K562 (cell line): ENCODE results near the gene PPARGC1A. TPM values are rescaled to one million over a fixed set of nuclear protein-coding genes. Genes with fewer than 3 reads are reported as not detected.

Experiments
- ATAC-seq: fragments of 200-7000 bp; cut with Tn5 transposase; 3 replicates; pipeline ENCODE4 v1.9.1; 2020; ENCODE audit warnings: moderate library complexity
- BruUV-seq: library from RNA; stranded (reverse); fragments of 400-500 nt; replicated peaks from 2 replicates; lab custom pipeline; 2021; lab: Mats Ljungman, UMichigan
- CTCF ChIA-PET: fragments of 300-600 bp; formaldehyde crosslinking; extraction: SDS; loops from one replicate; lab custom pipeline; 2021; ENCODE audit warnings: low intra/inter-chr PET ratio; lab: Yijun Ruan, JAX
- POLR2A ChIA-PET: fragments of 300-600, 350-650 bp; sonication (Branson Sonifier 250); formaldehyde crosslinking; extraction: SDS; loops from one replicate; lab custom pipeline; 2021; ENCODE audit warnings: antibody characterized with exemption, inconsistent platforms; lab: Yijun Ruan, JAX
- DNase-seq, 4 experiments: peaks; one replicate each; pipeline versions ENCODE4 v3.0.0 to v3.0.0-alpha.2; 2011 to 2018; ENCODE audit warnings: low spot score in 3 of 4, mixed read lengths in 3 of 4; ENCODE audit errors: extremely low read depth in 1 of 4
- FAIRE-seq: peaks from 2 replicates; lab custom pipeline; 2011; peaks lifted over from hg19 to GRCh38; lab: Jason Lieb, UNC
- H2AFZ ChIP-seq: 2 replicates; pipeline ENCODE4 v1.6.0; 2011; ENCODE audit warnings: low read depth, low read length, control low read depth, inconsistent platforms
- H3K27ac ChIP-seq: fragments of 200-600 bp; 3 replicates; pipeline ENCODE4 v1.8.0; 2011; ENCODE audit warnings: low read depth, mild to moderate bottlenecking, control low read depth, inconsistent platforms, low read length, moderate library complexity, mixed read lengths; ENCODE audit errors: extremely low read depth
- H3K27me3 ChIP-seq, 2 experiments: fragments of 300-600 bp in 1 of 2; 2 replicates in 1 of 2; 3 replicates in 1 of 2; pipeline versions ENCODE4 v1.6.0 to v1.8.0; 2011; ENCODE audit warnings: inconsistent platforms in 2 of 2, low read length in 2 of 2, mild to moderate bottlenecking in 1 of 2, mixed read lengths in 1 of 2, moderate library complexity in 1 of 2; ENCODE audit not compliant: control insufficient read depth in 2 of 2, insufficient read depth in 2 of 2
- H3K36me3 ChIP-seq: fragments of 300-600 bp; 3 replicates; pipeline ENCODE4 v1.8.0; 2011; ENCODE audit warnings: mild to moderate bottlenecking, low read length, inconsistent platforms; ENCODE audit not compliant: control insufficient read depth, insufficient read depth
- H3K4me1 ChIP-seq, 2 experiments: fragments of 200-600 bp in 1 of 2; replicated peaks in 1 of 2; 2 replicates in 1 of 2; 3 replicates in 1 of 2; pipeline versions ENCODE4 v1.5.1 to v1.8.0; 2011; ENCODE audit warnings: inconsistent platforms in 2 of 2, low read length in 2 of 2, mild to moderate bottlenecking in 1 of 2, mixed read lengths in 1 of 2, moderate library complexity in 1 of 2; ENCODE audit not compliant: control insufficient read depth in 2 of 2, insufficient read depth in 2 of 2
- H3K4me2 ChIP-seq: 2 replicates; pipeline ENCODE4 v1.6.1; 2011; ENCODE audit warnings: low read length, control low read depth, inconsistent platforms, mixed read lengths; ENCODE audit not compliant: insufficient read depth
- H3K4me3 ChIP-seq: fragments of 200-600 bp; sonication (generic), shearing (Covaris generic); 2 replicates; pipeline ENCODE4 v1.5.1; 2016; ENCODE audit warnings: control low read depth, inconsistent platforms
- H3K79me2 ChIP-seq: fragments of 200-600 bp; 3 replicates; pipeline ENCODE4 v1.8.0; 2011; ENCODE audit warnings: low read length, inconsistent platforms; ENCODE audit not compliant: control insufficient read depth, insufficient read depth
- H3K9ac ChIP-seq, 2 experiments: 2 replicates each; pipeline versions ENCODE4 v1.6.0 to v1.6.1; 2011; ENCODE audit warnings: low read depth in 2 of 2, low read length in 2 of 2, control low read depth in 1 of 2, inconsistent platforms in 1 of 2, mild to moderate bottlenecking in 1 of 2, mixed read lengths in 1 of 2; ENCODE audit not compliant: insufficient read depth in 1 of 2
- H3K9me1 ChIP-seq: one replicate; pipeline ENCODE4 v1.6.0; 2011; ENCODE audit warnings: inconsistent platforms, mild to moderate bottlenecking, low read length, moderate library complexity; ENCODE audit not compliant: control insufficient read depth, insufficient read depth
- H3K9me3 ChIP-seq: replicated peaks from 2 replicates; pipeline ENCODE4 v1.5.1; 2011; ENCODE audit warnings: low read depth, low read length, inconsistent platforms; ENCODE audit not compliant: control insufficient read depth, insufficient read depth
- H4K20me1 ChIP-seq: replicated peaks from 2 replicates; pipeline ENCODE4 v1.6.1; 2011; ENCODE audit warnings: low read length, inconsistent platforms, mixed read lengths; ENCODE audit not compliant: control insufficient read depth, insufficient read depth
- BRD9 ChIP-seq: fragments of 450-650 bp; IDR thresholded peaks from 2 replicates; pipeline ENCODE4 v1.6.1; 2018; ENCODE audit warnings: low read depth; ENCODE audit not compliant: partially characterized antibody
- CGGBP1 ChIP-seq: fragments of 250-450 bp; sonication (Bioruptor Pico); IDR thresholded peaks from 2 replicates; pipeline ENCODE4 v1.9.0; 2021; ENCODE audit warnings: mild to moderate bottlenecking
- EP400 ChIP-seq: fragments of 450-650 bp; IDR thresholded peaks from 2 replicates; pipeline ENCODE4 v1.6.1; 2017; ENCODE audit warnings: antibody characterized with exemption, mild to moderate bottlenecking, moderate library complexity
- GABPB2 ChIP-seq: fragments of 250-450 bp; sonication (Bioruptor Pico); conservative IDR thresholded peaks from 2 replicates; pipeline ENCODE4 v1.5.1; 2021; ENCODE audit warnings: mild to moderate bottlenecking
- MIER1 ChIP-seq: fragments of 450-650 bp; IDR thresholded peaks from 2 replicates; pipeline ENCODE4 v1.6.1; 2016; ENCODE audit warnings: antibody characterized with exemption, mild to moderate bottlenecking, low read depth
- PML ChIP-seq: IDR thresholded peaks from 2 replicates; pipeline ENCODE4 v1.6.1; 2012; ENCODE audit warnings: low read length, inconsistent platforms
- PURB ChIP-seq: sonication (generic); formaldehyde crosslinking; IDR thresholded peaks from 2 replicates; pipeline ENCODE4 v1.9.0; 2021; ENCODE audit warnings: low read depth, mild to moderate bottlenecking, missing genetic modification reagents
- SMARCA4 ChIP-seq: fragments of 450-650 bp; IDR thresholded peaks from 2 replicates; pipeline ENCODE4 v1.6.1; 2016
- SMARCB1 ChIP-seq: IDR thresholded peaks from 2 replicates; pipeline ENCODE4 v1.6.1; 2011; ENCODE audit warnings: improper control_type of control experiment, low read depth; ENCODE audit not compliant: insufficient read length
- TEAD4 ChIP-seq, 2 experiments: sonication (generic) in 1 of 2; formaldehyde crosslinking in 1 of 2; IDR thresholded peaks; 2 replicates each; pipeline versions ENCODE4 v1.6.1 to v1.8.0; 2012 to 2022; ENCODE audit warnings: borderline replicate concordance in 1 of 2, inconsistent platforms in 1 of 2, low read length in 1 of 2, mild to moderate bottlenecking in 1 of 2, missing genetic modification reagents in 1 of 2
- XRCC3 ChIP-seq: fragments of 450-650 bp; IDR thresholded peaks from 2 replicates; pipeline ENCODE4 v1.6.1; 2017; ENCODE audit warnings: mild to moderate bottlenecking, moderate library complexity
- ZNF121 ChIP-seq: sonication (generic); formaldehyde crosslinking; conservative IDR thresholded peaks from 2 replicates; pipeline ENCODE4 v1.8.0; 2022; ENCODE audit warnings: missing genetic modification reagents
- ZNF41 ChIP-seq: fragments of 250-450 bp; sonication (Bioruptor Pico); conservative IDR thresholded peaks from 2 replicates; pipeline ENCODE4 v1.4.0; 2020; ENCODE audit warnings: mild to moderate bottlenecking
- WGBS: fragments of 100-300 bp; shearing (Covaris generic); methylation state at CpG from one replicate; pipeline ENCODE4 v1.1.6; 2016; ENCODE audit warnings: low coverage, mixed read lengths; ENCODE audit not compliant: insufficient coverage; ENCODE audit errors: missing lambda C conversion rate; 5-methylcytosine and 5-hydroxymethylcytosine counted together
- in situ Hi-C: fragments of 300-500 bp; cut with MboI; formaldehyde crosslinking; loops from 4 replicates; pipeline ENCODE4 v1.15.0; 2018; ENCODE audit warnings: inconsistent platforms, mixed read lengths
- intact Hi-C: fragments of 100-400 bp; cut with micrococcal nuclease; formaldehyde crosslinking; loops from 2 replicates; pipeline ENCODE4 v1.14.2; 2022
- polyA plus RNA-seq, 8 experiments: library from polyadenylated mRNA; depleted of rRNA in 4 of 8; stranded (reverse) in 5 of 8; unstranded in 3 of 8; fragments of >200 nt; fragmentation: Nextera tagmentation in 2 of 8; fragmentation: Illumina TruSeq in 1 of 8; extraction: Ambion mirVana in 2 of 8; extraction: Trizol in 1 of 8; gene quantifications; 2 replicates each; pipeline versions ENCODE4 v1.2.1 to v1.2.3, GENCODE V29; 2011 to 2014; ENCODE audit warnings: inconsistent platforms in 1 of 8, missing spikeins in 1 of 8
- total RNA-seq, 7 experiments: library from RNA; depleted of rRNA in 6 of 7; stranded (reverse); fragments of >200 nt in 6 of 7; fragmentation: Illumina TruSeq in 2 of 7; extraction: Trizol in 2 of 7; gene quantifications; 2 replicates each; pipeline versions ENCODE4 v1.2.1 to v1.2.3, GENCODE V29; 2011 to 2021; ENCODE audit warnings: low replicate concordance in 1 of 7
- TF ChIP-seq, protein P1 (sequence below): fragments of 250-450 bp; sonication (Bioruptor Pico); IDR thresholded peaks from 2 replicates; pipeline ENCODE4 v1.5.0; 2021; ENCODE audit warnings: mild to moderate bottlenecking, borderline replicate concordance
- TF ChIP-seq, protein P2 (sequence below): fragments of 250-450 bp; sonication (Bioruptor Pico); IDR thresholded peaks from 2 replicates; pipeline ENCODE4 v1.5.0; 2021

Gene PPARGC1A
- total and polyA plus RNA-seq, 9 of the 15 experiments (the other 6 are each of a cell fraction or from before 2014, with no cell fraction given): 0.02 TPM; not detected in 8

GRCh38 chr4:23811161-23811560 is 78.7 kb downstream of the PPARGC1A start (continued):
- TF ChIP-seq, protein P1, sequence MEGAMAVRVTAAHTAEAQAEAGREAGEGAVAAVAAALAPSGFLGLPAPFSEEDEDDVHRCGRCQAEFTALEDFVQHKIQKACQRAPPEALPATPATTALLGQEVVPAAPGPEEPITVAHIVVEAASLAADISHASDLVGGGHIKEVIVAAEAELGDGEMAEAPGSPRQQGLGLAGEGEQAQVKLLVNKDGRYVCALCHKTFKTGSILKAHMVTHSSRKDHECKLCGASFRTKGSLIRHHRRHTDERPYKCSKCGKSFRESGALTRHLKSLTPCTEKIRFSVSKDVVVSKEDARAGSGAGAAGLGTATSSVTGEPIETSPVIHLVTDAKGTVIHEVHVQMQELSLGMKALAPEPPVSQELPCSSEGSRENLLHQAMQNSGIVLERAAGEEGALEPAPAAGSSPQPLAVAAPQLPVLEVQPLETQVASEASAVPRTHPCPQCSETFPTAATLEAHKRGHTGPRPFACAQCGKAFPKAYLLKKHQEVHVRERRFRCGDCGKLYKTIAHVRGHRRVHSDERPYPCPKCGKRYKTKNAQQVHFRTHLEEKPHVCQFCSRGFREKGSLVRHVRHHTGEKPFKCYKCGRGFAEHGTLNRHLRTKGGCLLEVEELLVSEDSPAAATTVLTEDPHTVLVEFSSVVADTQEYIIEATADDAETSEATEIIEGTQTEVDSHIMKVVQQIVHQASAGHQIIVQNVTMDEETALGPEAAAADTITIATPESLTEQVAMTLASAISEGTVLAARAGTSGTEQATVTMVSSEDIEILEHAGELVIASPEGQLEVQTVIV (CRISPR knock-in tag): no peak
- TF ChIP-seq MIER1 (no peak), SMARCB1 (no peak)

DNA sequence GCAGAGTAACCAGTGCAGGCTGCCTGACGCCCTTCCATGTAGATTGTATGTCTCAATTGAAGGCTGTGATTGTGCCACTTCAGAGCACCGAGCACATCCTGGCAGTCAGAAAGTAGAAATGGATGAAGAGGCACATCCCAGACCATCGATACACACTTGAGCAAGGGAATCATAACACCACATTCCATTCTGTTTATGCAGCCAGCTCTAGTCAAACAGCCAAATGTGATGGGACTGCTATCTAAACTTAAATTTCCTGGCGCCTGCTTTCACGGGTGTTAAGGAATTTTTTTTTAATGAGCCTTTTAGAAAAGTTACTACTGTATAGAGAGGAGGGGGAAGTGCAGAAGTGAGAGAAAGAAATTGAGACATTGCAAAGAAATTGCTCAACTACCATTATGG is 84.4 kb downstream of the PPARGC1A start:
- Histone ChIP-seq H3K4me1 (no peaks in the 10 kb centered on the region), H3K4me2 (no peak overlapping the region), H3K79me2 (no peaks in the 10 kb centered on the region), H3K27me3 (no peaks in the 10 kb centered on the region), H3K27ac (no peak overlapping the region), H3K9me3 (no peaks in the 10 kb centered on the region), H3K9me1 (no peaks in the 10 kb centered on the region), H3K36me3 (no peaks in the 10 kb centered on the region), H3K4me3 (no peak overlapping the region), H4K20me1 (no peaks in the 10 kb centered on the region), H2AFZ (no peak overlapping the region), H3K9ac (no peak overlapping the region)
- CTCF ChIA-PET: interaction anchor here (0.7 kb wide), 1 partner anchor 419 kb away, joined by 3 read pairs; no protein-coding TSS in a partner anchor
- intact Hi-C loops: no loop called here
- in situ Hi-C loops: no loop called here
- no peak for FAIRE-seq
- ATAC-seq: no peak
- BruUV-seq: no TSS peak
- POLR2A ChIA-PET: no interaction called here
- 4% methylated on average over 5 of the region's 5 CpGs for WGBS
- no peak for DNase-seq
- no peak for TF ChIP-seq ZNF41 (CRISPR knock-in tag)
- no peak for TF ChIP-seq PURB (CRISPR knock-in tag)
- TF ChIP-seq, protein P2, sequence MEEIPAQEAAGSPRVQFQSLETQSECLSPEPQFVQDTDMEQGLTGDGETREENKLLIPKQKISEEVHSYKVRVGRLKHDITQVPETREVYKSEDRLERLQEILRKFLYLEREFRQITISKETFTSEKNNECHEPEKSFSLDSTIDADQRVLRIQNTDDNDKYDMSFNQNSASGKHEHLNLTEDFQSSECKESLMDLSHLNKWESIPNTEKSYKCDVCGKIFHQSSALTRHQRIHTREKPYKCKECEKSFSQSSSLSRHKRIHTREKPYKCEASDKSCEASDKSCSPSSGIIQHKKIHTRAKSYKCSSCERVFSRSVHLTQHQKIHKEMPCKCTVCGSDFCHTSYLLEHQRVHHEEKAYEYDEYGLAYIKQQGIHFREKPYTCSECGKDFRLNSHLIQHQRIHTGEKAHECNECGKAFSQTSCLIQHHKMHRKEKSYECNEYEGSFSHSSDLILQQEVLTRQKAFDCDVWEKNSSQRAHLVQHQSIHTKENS (CRISPR knock-in tag): no peak
- no peak for TF ChIP-seq GABPB2 (CRISPR knock-in tag)
- no peak for TF ChIP-seq XRCC3
- no peak for TF ChIP-seq SMARCA4
- TF ChIP-seq CGGBP1 (CRISPR knock-in tag): no peak
- TF ChIP-seq ZNF121 (CRISPR knock-in tag): no peak
- TF ChIP-seq BRD9: no peak
- TF ChIP-seq TEAD4 (IDR thresholded peaks at IDR 0.05; ENCODE audit: low read length): no peak
- no peak for TF ChIP-seq TEAD4 (CRISPR knock-in tag; IDR thresholded peaks at IDR 0.05; ENCODE audit: borderline replicate concordance)
- no peak for TF ChIP-seq EP400
- no peak for TF ChIP-seq PML
